ENCODE results near the gene SHROOM3. TPM values are rescaled to one million over a fixed set of nuclear protein-coding genes. Genes with fewer than 3 reads are reported as not detected.

SHROOM3 gene
- total RNA-seq, 6 experiments from 2014 or later: 39.1 to 98.7 (median 40.9) TPM

DNA sequence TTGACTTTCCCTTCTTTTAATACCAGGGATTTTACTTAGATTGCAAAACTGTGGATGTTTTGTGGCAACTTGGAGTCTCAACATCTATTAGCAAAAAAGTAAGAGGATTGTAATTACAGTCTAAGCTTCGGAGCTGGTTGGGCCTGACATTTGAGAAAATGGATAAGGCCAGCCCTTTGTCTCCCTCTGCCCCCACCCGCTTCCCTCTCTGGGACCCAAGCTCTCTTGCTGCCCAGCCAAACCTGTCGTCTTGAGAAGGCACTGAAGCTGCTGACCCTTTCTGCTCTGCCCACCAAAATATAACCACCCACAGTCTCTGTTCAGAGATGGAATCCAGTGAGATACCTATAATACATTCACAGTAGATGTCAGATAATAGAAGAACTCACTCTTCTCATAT lies 49.6 kb downstream of the SHROOM3 start:
- H3K27ac Mint-ChIP-seq: no peak overlapping the region
- H3K4me1 Mint-ChIP-seq (ENCODE audit: low read depth): peaks cover 7% of the 10 kb centered on the region
- H3K36me3 Mint-ChIP-seq (ENCODE audit: low read depth): peaks cover 14% of the 10 kb centered on the region
- TF ChIP-seq, protein P1, sequence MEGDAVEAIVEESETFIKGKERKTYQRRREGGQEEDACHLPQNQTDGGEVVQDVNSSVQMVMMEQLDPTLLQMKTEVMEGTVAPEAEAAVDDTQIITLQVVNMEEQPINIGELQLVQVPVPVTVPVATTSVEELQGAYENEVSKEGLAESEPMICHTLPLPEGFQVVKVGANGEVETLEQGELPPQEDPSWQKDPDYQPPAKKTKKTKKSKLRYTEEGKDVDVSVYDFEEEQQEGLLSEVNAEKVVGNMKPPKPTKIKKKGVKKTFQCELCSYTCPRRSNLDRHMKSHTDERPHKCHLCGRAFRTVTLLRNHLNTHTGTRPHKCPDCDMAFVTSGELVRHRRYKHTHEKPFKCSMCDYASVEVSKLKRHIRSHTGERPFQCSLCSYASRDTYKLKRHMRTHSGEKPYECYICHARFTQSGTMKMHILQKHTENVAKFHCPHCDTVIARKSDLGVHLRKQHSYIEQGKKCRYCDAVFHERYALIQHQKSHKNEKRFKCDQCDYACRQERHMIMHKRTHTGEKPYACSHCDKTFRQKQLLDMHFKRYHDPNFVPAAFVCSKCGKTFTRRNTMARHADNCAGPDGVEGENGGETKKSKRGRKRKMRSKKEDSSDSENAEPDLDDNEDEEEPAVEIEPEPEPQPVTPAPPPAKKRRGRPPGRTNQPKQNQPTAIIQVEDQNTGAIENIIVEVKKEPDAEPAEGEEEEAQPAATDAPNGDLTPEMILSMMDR (IDR thresholded peaks at IDR 0.05): no peak
- H3K9me3 Mint-ChIP-seq: peaks cover 31% of the 10 kb centered on the region
- DNase-seq: no peak
- H3K27me3 Mint-ChIP-seq (ENCODE audit: insufficient read depth): peaks cover 35% of the 10 kb centered on the region
- H3K4me3 Mint-ChIP-seq: no peak overlapping the region

DNA sequence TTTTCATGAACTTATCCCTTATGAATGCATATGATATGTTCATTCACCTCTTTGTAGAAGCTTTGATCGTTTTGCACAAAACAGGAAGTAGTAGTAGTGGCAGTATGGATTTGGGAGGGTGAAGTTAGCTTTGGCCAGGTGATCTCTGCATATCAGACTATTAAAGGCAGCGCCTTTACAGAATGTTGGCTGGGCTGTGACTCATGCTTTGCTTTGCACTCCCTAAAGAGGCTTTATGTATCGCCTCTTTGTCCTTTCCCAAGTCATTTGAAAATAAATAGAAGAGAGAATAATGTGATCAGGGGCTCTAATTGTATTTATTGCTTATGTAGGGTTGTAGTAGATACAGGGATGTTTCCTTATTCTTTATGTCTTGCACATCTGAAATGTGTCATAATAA lies 50.4 kb downstream of the SHROOM3 start:
- DNase-seq: no peak
- peaks cover 31% of the 10 kb centered on the region for H3K27me3 Mint-ChIP-seq (ENCODE audit: insufficient read depth)
- no peak overlapping the region for H3K27ac Mint-ChIP-seq
- TF ChIP-seq, protein P1 (IDR thresholded peaks at IDR 0.05): no peak
- H3K9me3 Mint-ChIP-seq: peaks cover 25% of the 10 kb centered on the region
- peaks cover 10% of the 10 kb centered on the region for H3K4me1 Mint-ChIP-seq (ENCODE audit: low read depth)
- no peak overlapping the region for H3K4me3 Mint-ChIP-seq
- peaks cover 13% of the 10 kb centered on the region for H3K36me3 Mint-ChIP-seq (ENCODE audit: low read depth)

DNA sequence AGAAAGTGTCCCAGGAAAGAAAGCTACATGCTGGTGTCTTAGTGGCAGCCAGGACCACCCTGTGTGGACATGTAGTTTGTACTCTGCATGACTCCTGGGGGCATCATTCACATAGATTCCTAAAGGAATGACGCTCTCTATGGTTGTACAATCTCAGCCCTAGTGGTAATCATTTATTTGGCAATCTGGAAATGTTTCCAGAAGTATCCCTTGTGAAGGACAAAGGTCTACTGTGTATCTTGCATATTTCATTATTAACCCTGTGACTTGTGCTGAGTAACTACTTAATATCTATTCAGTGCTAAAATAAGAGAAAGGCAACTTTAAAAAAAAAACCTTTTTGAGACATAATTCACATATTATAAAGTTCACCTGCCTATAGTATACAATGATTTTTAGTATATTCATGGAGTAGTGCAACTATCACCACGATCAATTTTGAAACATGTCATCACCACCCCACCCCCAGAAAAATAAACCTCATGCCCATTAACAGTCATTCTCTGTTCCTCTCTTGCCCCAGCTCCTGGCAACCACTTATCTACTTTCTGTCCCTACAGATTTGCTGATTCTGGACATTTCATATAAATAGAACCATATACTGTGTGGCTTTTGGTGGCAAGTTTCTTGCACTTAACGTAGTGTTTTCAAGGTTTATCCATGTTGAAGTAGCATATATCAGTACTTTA lies 51.7 kb downstream of the SHROOM3 start:
- Mint-ChIP-seq H3K4me3 (no peak overlapping the region), H3K27me3 (ENCODE audit: insufficient read depth) (peaks cover 22% of the 10 kb centered on the region), H3K4me1 (ENCODE audit: low read depth) (peaks cover 10% of the 10 kb centered on the region), H3K36me3 (ENCODE audit: low read depth) (0 out of 2 replicates have a peak, but pooled peaks cover 7% of the 10 kb centered on the region), H3K27ac (no peak overlapping the region), H3K9me3 (peaks cover 15% of the 10 kb centered on the region)
- DNase-seq: no peak
- TF ChIP-seq, protein P1 (IDR thresholded peaks at IDR 0.05): no peak

DNA sequence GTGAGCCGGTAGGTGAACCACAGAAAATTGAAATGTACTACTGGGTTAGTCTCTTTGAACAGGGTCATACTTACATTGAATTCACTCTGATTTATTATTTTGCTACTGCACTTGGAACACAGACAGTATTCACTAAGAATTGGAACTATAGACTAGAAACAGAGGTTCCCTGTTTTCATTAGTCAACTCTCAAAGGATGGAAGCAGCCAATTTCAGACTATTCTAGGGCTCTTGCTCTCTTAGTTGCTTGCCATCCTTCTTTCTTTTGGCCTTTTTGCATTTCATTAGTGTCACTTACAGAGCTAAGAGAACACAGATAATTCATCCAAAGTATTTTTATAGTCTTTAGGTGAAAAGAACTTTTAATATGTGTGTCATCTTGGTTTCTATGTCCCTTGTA lies 52.6 kb downstream of the SHROOM3 start:
- peaks cover 10% of the 10 kb centered on the region for H3K4me1 Mint-ChIP-seq (ENCODE audit: low read depth)
- TF ChIP-seq, protein P1 (IDR thresholded peaks at IDR 0.05): no peak
- H3K9me3 Mint-ChIP-seq: peaks cover 6% of the 10 kb centered on the region

DNA sequence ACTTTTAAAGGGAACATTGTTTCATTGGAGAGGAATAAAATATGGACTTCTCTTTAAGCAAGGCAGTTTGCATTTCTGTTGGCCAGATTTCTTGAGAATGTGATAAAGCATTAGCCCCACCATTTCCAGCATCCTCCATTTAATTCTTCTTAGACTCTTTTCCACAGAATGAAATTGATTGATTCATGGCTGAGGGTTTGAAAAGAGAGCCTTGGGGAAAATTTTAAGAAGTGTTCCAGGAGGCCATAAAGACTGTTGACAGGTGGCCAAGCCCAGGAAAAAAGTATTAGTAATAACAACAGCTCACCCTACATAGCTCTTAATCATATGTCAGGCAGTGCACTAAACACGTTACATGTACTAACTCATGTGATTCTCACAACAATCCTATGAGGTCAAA lies 53.4 kb downstream of the SHROOM3 start:
- DNase-seq: no peak
- Mint-ChIP-seq H3K27ac (no peak overlapping the region), H3K4me1 (ENCODE audit: low read depth) (peaks cover 10% of the 10 kb centered on the region), H3K36me3 (ENCODE audit: low read depth) (0 out of 2 replicates have a peak, but pooled peaks cover 7% of the 10 kb centered on the region), H3K9me3 (peaks cover 1% of the 10 kb centered on the region; the same call in 1 of the 2 replicates), H3K27me3 (ENCODE audit: insufficient read depth) (peaks cover 8% of the 10 kb centered on the region), H3K4me3 (no peak overlapping the region)
- TF ChIP-seq, protein P1 (IDR thresholded peaks at IDR 0.05): no peak

More for the DNA sequence above, 52.6 kb downstream of the SHROOM3 start:
- 0 out of 2 replicates have a peak, but pooled peaks cover 7% of the 10 kb centered on the region for H3K36me3 Mint-ChIP-seq (ENCODE audit: low read depth)
- H3K27ac Mint-ChIP-seq: no peak overlapping the region
- no peak overlapping the region for H3K4me3 Mint-ChIP-seq
- no peak for DNase-seq
- H3K27me3 Mint-ChIP-seq (ENCODE audit: insufficient read depth): peaks cover 13% of the 10 kb centered on the region
